Chondrocyte (in vitro differentiated cells): ENCODE data around the gene TEF. TPM values are rescaled to one million over a fixed set of nuclear protein-coding genes. Genes with fewer than 3 reads are reported as not detected.

Source experiments
- DNase-seq: peaks from one replicate; pipeline ENCODE4 v3.0.0; 2021; ENCODE audit warnings: mixed read lengths, low spot score
- H3K27ac Mint-ChIP-seq: one replicate; pipeline ENCODE4 v1.8.0; 2021; ENCODE audit warnings: mild to moderate bottlenecking, moderate library complexity, mixed read lengths; ENCODE audit not compliant: unreplicated experiment
- H3K27me3 Mint-ChIP-seq: 2 replicates; pipeline ENCODE4 v1.8.0; 2021; ENCODE audit warnings: low read depth, mixed read lengths
- H3K36me3 Mint-ChIP-seq: 2 replicates; pipeline ENCODE4 v1.8.0; 2021; ENCODE audit warnings: low read depth, mixed read lengths
- H3K4me1 Mint-ChIP-seq: 2 replicates; pipeline ENCODE4 v1.8.0; 2021; ENCODE audit warnings: low read depth, mild to moderate bottlenecking, mixed read lengths
- H3K4me3 Mint-ChIP-seq: one replicate; pipeline ENCODE4 v1.8.0; 2021; ENCODE audit warnings: mild to moderate bottlenecking, moderate library complexity, mixed read lengths; ENCODE audit not compliant: unreplicated experiment
- H3K9me3 Mint-ChIP-seq: 2 replicates; pipeline ENCODE4 v1.8.0; 2021; ENCODE audit warnings: low read depth, mixed read lengths
- CTCF ChIP-seq: fragments of 200-600 bp; sonication (generic); IDR thresholded peaks from 2 replicates; pipeline ENCODE4 v1.5.0; 2021; ENCODE audit warnings: antibody characterized with exemption, mild to moderate bottlenecking, moderate library complexity
- total RNA-seq: library from RNA; stranded (reverse); gene quantifications from 3 replicates; pipeline ENCODE4 v1.2.1, GENCODE V29; 2021

Gene TEF
- total RNA-seq, 1 donor from 2014 or later = 3.2 TPM

- TF ChIP-seq CTCF = no peak
- Mint-ChIP-seq H3K4me3 (no peak overlapping the region), H3K36me3 (peaks cover 6% of the 10 kb centered on the region), H3K27me3 (no peaks in the 10 kb centered on the region), H3K4me1 (peaks cover 8% of the 10 kb centered on the region), H3K27ac (no peak overlapping the region), H3K9me3 (no peaks in the 10 kb centered on the region)
- no peak for DNase-seq
Measured at GRCh38 chr22:41387341-41387740, 5.6 kb downstream of the TEF start.

GRCh38 chr22:41394012-41394356 is 12.2 kb downstream of the TEF start:
- TF ChIP-seq CTCF = no peak
- Mint-ChIP-seq H3K27me3 (no peaks in the 10 kb centered on the region), H3K9me3 (no peaks in the 10 kb centered on the region), H3K4me3 (peak overlapping the region; percentile 29), H3K4me1 (peaks cover 20% of the 10 kb centered on the region), H3K27ac (peak overlapping the region; percentile 80), H3K36me3 (peaks cover 10% of the 10 kb centered on the region)
- DNase-seq = no peak

- Mint-ChIP-seq H3K4me1 (peaks cover 20% of the 10 kb centered on the region), H3K27ac (no peak overlapping the region), H3K27me3 (no peaks in the 10 kb centered on the region), H3K9me3 (no peaks in the 10 kb centered on the region), H3K36me3 (peaks cover 9% of the 10 kb centered on the region), H3K4me3 (no peak overlapping the region)
- DNase-seq = no peak
- TF ChIP-seq CTCF = no peak
Measured at GRCh38 chr22:41395531-41396240, 13.9 kb downstream of the TEF start.

- no peak overlapping the region for H3K4me3 Mint-ChIP-seq
- peaks cover 28% of the 10 kb centered on the region for H3K4me1 Mint-ChIP-seq
- peaks cover 6% of the 10 kb centered on the region for H3K36me3 Mint-ChIP-seq
Measured at GRCh38 chr22:41397143-41397811, 15.5 kb downstream of the TEF start.

GRCh38 chr22:41398921-41399320 is 17.2 kb downstream of the TEF start:
- Mint-ChIP-seq H3K4me1 (peaks cover 25% of the 10 kb centered on the region), H3K27ac (no peak overlapping the region), H3K27me3 (no peaks in the 10 kb centered on the region), H3K4me3 (no peak overlapping the region), H3K36me3 (peaks cover 6% of the 10 kb centered on the region), H3K9me3 (no peaks in the 10 kb centered on the region)
- no peak for DNase-seq
- no peak for TF ChIP-seq CTCF

More at GRCh38 chr22:41397143-41397811, 15.5 kb downstream of the TEF start:
- Mint-ChIP-seq H3K27ac (no peak overlapping the region), H3K9me3 (no peaks in the 10 kb centered on the region), H3K27me3 (no peaks in the 10 kb centered on the region)
- no peak for TF ChIP-seq CTCF
- DNase-seq = no peak
